Thyroid gland (tissue), 4 donors: Measurements from ENCODE around the gene CDPF1. TPM values are rescaled to one million over a fixed set of nuclear protein-coding genes. Genes with fewer than 3 reads are reported as not detected.

Experiments
- DNase-seq, 2 donors: peaks; one replicate each; pipeline ENCODE4 v3.0.0-alpha.2; 2019
- H3K27ac ChIP-seq, 3 donors: fragments of 200-600 bp; sonication (generic); 1 replicate in 2 of 3; 2 replicates in 1 of 3; pipeline ENCODE4 v1.5.1; 2016 to 2019; ENCODE audit warnings: mild to moderate bottlenecking in 1 of 3, moderate library complexity in 1 of 3
- H3K27me3 ChIP-seq: fragments of 200-600 bp; sonication (generic); one replicate; pipeline ENCODE4 v1.5.1; 2019
- H3K36me3 ChIP-seq, 2 donors: fragments of 200-600 bp; sonication (generic); one replicate each; pipeline ENCODE4 v1.5.1; 2016 to 2019
- H3K4me1 ChIP-seq, 2 donors: fragments of 200-600 bp; sonication (generic); one replicate each; pipeline ENCODE4 v1.5.1; 2017 to 2019
- H3K4me3 ChIP-seq, 3 donors: fragments of 200-600 bp; sonication (generic); replicated peaks in 1 of 3; 1 replicate in 2 of 3; 2 replicates in 1 of 3; pipeline ENCODE4 v1.5.1; 2016; ENCODE audit warnings: mild to moderate bottlenecking in 1 of 3
- H3K9me3 ChIP-seq: fragments of 200-600 bp; sonication (generic); one replicate; pipeline ENCODE4 v1.5.1; 2017
- POLR2A ChIP-seq, 2 donors: fragments of 450-650 bp; IDR thresholded peaks; one replicate each; pipeline ENCODE4 v1.6.1; 2017; ENCODE audit warnings: antibody characterized with exemption in 2 of 2, mild to moderate bottlenecking in 2 of 2, moderate library complexity in 1 of 2
- WGBS, 2 donors: methylation state at CpG; one replicate each; pipeline ENCODE4 v1.1.5; 2017; 5-methylcytosine and 5-hydroxymethylcytosine counted together
- intact Hi-C: fragments of 100-400 bp; cut with DNase I; formaldehyde crosslinking; loops from one replicate; pipeline ENCODE4 v1.15.1; 2023
- total RNA-seq, 4 donors: library from RNA; depleted of rRNA; stranded (reverse); fragments of >200 nt; gene quantifications; one replicate each; pipeline ENCODE4 v1.2.3, GENCODE V29; 2016
- TF ChIP-seq, protein P1 (sequence below), 6 experiments: fragments of 200-600 bp in 3 of 6; fragments of 450-650 bp in 3 of 6; sonication (generic) in 3 of 6; IDR thresholded peaks; one replicate each; pipeline ENCODE4 v1.5.1; 2016 to 2019; ENCODE audit warnings: antibody characterized with exemption in 6 of 6, mild to moderate bottlenecking in 2 of 6, inconsistent platforms in 1 of 6, moderate library complexity in 1 of 6

CDPF1 gene
- total RNA-seq, 4 donors from 2014 or later = 12.8 to 34.4 (median 16.4) TPM

DNA sequence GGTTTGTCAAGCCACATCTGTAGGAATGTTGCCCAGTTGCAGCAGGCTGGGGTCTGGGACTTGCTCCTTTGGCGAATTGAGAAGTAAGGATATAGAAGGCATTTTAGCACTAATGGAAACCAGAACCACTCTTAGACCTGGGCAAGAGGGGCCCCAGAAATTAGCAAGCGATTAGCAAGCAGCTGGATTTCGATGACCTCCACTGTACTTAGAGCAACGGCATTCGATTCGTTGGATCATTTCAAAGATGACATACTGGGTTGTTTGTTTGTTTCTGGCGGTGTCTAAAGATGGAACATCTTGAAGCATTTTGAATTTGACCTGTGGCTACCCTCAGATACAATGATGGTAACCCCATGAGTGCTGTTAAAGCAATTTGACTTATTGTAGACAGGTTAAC lies 1.2 kb upstream of the CDPF1 start:
- Histone ChIP-seq H3K9me3 (no peaks in the 10 kb centered on the region), H3K4me1 (peaks cover 11 to 14% of the 10 kb centered on the region in 2 donors), H3K36me3 (no peaks in the 10 kb centered on the region), H3K27me3 (no peaks in the 10 kb centered on the region), H3K4me3 (peak overlapping the region in 1 of 3 donors; percentile 80), H3K27ac (no peak overlapping the region)
- intact Hi-C loops = no loop called here
- 78 to 82% methylated on average over 7 of the region's 7 CpGs for WGBS, 2 donors
- no peak for DNase-seq
- TF ChIP-seq, protein P1, sequence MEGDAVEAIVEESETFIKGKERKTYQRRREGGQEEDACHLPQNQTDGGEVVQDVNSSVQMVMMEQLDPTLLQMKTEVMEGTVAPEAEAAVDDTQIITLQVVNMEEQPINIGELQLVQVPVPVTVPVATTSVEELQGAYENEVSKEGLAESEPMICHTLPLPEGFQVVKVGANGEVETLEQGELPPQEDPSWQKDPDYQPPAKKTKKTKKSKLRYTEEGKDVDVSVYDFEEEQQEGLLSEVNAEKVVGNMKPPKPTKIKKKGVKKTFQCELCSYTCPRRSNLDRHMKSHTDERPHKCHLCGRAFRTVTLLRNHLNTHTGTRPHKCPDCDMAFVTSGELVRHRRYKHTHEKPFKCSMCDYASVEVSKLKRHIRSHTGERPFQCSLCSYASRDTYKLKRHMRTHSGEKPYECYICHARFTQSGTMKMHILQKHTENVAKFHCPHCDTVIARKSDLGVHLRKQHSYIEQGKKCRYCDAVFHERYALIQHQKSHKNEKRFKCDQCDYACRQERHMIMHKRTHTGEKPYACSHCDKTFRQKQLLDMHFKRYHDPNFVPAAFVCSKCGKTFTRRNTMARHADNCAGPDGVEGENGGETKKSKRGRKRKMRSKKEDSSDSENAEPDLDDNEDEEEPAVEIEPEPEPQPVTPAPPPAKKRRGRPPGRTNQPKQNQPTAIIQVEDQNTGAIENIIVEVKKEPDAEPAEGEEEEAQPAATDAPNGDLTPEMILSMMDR (IDR thresholded peaks at IDR 0.05) = no peak
- TF ChIP-seq POLR2A (IDR thresholded peaks at IDR 0.05) = no peak

GRCh38 chr22:46250783-46251125 lies 661 bp upstream of the CDPF1 start:
- no peaks in the 10 kb centered on the region for H3K27me3 ChIP-seq
- H3K9me3 ChIP-seq = no peaks in the 10 kb centered on the region
- WGBS, 2 donors = 10% methylated on average over 13 of the region's 25 CpGs; no CpG with 5 or more reads in 1 of the 2 donors
- TF ChIP-seq, protein P1 (IDR thresholded peaks at IDR 0.05) = no peak
- no peak for TF ChIP-seq POLR2A (IDR thresholded peaks at IDR 0.05)
- no peak overlapping the region for H3K27ac ChIP-seq
- peaks cover 11 to 14% of the 10 kb centered on the region in 2 donors for H3K4me1 ChIP-seq
- no peaks in the 10 kb centered on the region for H3K36me3 ChIP-seq
- intact Hi-C loops = no loop called here
- H3K4me3 ChIP-seq = peak overlapping the region; percentile 19 to 80 (median 56)
- DNase-seq = no peak

DNA sequence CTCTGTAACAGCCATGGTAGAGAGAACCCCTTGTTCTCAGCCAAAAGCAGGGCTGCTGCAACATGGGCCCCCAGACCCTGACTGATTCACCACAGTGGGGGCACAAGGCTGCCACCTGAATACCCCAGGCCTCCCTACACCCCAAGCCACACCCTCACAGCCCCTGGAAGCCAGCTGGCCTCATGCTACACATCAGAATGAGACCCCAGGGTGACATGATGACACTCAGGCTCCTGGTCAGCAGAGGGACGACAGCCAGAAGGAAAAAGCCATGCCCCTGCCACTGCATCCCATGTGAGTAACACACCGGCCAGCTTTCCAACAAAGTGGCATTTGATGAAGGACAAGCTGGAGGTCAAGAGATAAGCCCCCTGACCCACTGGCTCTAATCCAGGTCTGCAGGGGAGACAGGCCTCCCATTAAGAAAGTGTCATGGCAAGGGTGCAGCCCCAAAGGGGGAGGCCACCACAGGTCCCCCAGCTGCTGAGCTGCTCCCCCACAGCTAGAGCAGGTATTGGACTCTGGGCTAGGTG lies 2.6 kb downstream of the CDPF1 start:
- intact Hi-C loops = no loop called here
- Histone ChIP-seq H3K4me3 (no peak overlapping the region), H3K27me3 (no peaks in the 10 kb centered on the region), H3K9me3 (no peaks in the 10 kb centered on the region), H3K27ac (no peak overlapping the region), H3K4me1 (peaks cover 11 to 21% of the 10 kb centered on the region in 2 donors), H3K36me3 (no peaks in the 10 kb centered on the region)
- TF ChIP-seq POLR2A (IDR thresholded peaks at IDR 0.05) = no peak
- TF ChIP-seq, protein P1 (IDR thresholded peaks at IDR 0.05) = no peak
- DNase-seq = no peak
- 93 to 96% methylated on average over 2 of the region's 2 CpGs for WGBS, 2 donors

GRCh38 chr22:46246178-46246577 lies 3.9 kb downstream of the CDPF1 start:
- Histone ChIP-seq H3K4me3 (no peak overlapping the region), H3K27ac (no peak overlapping the region), H3K27me3 (no peaks in the 10 kb centered on the region), H3K4me1 (peaks cover 11 to 19% of the 10 kb centered on the region in 2 donors), H3K9me3 (no peaks in the 10 kb centered on the region), H3K36me3 (no peaks in the 10 kb centered on the region)
- DNase-seq = no peak
- 88 to 95% methylated on average over 10 of the region's 10 CpGs for WGBS, 2 donors
- intact Hi-C loops = no loop called here
- TF ChIP-seq, protein P1 (IDR thresholded peaks at IDR 0.05) = no peak
- no peak for TF ChIP-seq POLR2A (IDR thresholded peaks at IDR 0.05)

GRCh38 chr22:46245511-46245910 lies 4.6 kb downstream of the CDPF1 start:
- 33 to 41% methylated on average over 7 to 9 of the region's 16 CpGs for WGBS, 2 donors
- no peaks in the 10 kb centered on the region for H3K27me3 ChIP-seq
- H3K36me3 ChIP-seq = no peaks in the 10 kb centered on the region
- intact Hi-C loops = no loop called here
- peak overlapping the region; percentile 20 to 61 (median 45) for H3K27ac ChIP-seq
- H3K4me1 ChIP-seq = peaks cover 6 to 13% of the 10 kb centered on the region in 2 donors
- peak; percentile 75 to 79 for DNase-seq
- no peak overlapping the region for H3K4me3 ChIP-seq
- H3K9me3 ChIP-seq = no peaks in the 10 kb centered on the region
- TF ChIP-seq, protein P1 (IDR thresholded peaks at IDR 0.05) = no peak
- no peak for TF ChIP-seq POLR2A (IDR thresholded peaks at IDR 0.05)
